HCT116 (cell line): ENCODE data around the gene SLC10A3.

Experiments used
- CEBPB ChIP-seq: IDR thresholded peaks from 2 replicates; pipeline ENCODE4 v1.6.1; 2012; ENCODE audit warnings: low read depth
- CTCF ChIP-seq, 3 experiments: fragments of 200-600 bp in 1 of 3; sonication (generic) in 1 of 3; IDR thresholded peaks in 2 of 3; conservative IDR thresholded peaks in 1 of 3; 2 replicates each; pipeline ENCODE4 v1.5.1; 2012 to 2017; ENCODE audit warnings: low read depth in 2 of 3, low read length in 2 of 3, antibody characterized with exemption in 1 of 3, borderline replicate concordance in 1 of 3, control low read depth in 1 of 3, mild to moderate bottlenecking in 1 of 3, mixed read lengths in 1 of 3, mixed run types in 1 of 3, moderate library complexity in 1 of 3; ENCODE audit not compliant: insufficient read depth in 1 of 3
- JUND ChIP-seq: IDR thresholded peaks from 2 replicates; pipeline ENCODE4 v1.6.1; 2012
- POLR2A ChIP-seq: IDR thresholded peaks from 2 replicates; pipeline ENCODE4 v1.7.0; 2011; ENCODE audit warnings: borderline replicate concordance; ENCODE audit not compliant: insufficient read depth, insufficient read length; ENCODE audit errors: extremely low read depth
- SP1 ChIP-seq: IDR thresholded peaks from 2 replicates; pipeline ENCODE4 v1.6.1; 2012; ENCODE audit warnings: low read depth
- TF ChIP-seq, protein P1 (sequence below): IDR thresholded peaks from 2 replicates; pipeline ENCODE4 v1.6.1; 2011; ENCODE audit warnings: mild to moderate bottlenecking, low read length, moderate library complexity; ENCODE audit not compliant: insufficient replicate concordance; ENCODE audit errors: extremely low read depth

- no peak for TF ChIP-seq POLR2A
- TF ChIP-seq CTCF (IDR thresholded peaks at IDR 0.05 in 2 of 3, conservative IDR thresholded peaks at IDR 0.05 in 1 of 3; ENCODE audit: borderline replicate concordance in 1 of 3, insufficient read depth in 1 of 3, low read depth in 2 of 3, low read length in 2 of 3): no peak
- no peak for TF ChIP-seq JUND
- TF ChIP-seq CEBPB: no peak
- no peak for TF ChIP-seq SP1
- TF ChIP-seq, protein P1, sequence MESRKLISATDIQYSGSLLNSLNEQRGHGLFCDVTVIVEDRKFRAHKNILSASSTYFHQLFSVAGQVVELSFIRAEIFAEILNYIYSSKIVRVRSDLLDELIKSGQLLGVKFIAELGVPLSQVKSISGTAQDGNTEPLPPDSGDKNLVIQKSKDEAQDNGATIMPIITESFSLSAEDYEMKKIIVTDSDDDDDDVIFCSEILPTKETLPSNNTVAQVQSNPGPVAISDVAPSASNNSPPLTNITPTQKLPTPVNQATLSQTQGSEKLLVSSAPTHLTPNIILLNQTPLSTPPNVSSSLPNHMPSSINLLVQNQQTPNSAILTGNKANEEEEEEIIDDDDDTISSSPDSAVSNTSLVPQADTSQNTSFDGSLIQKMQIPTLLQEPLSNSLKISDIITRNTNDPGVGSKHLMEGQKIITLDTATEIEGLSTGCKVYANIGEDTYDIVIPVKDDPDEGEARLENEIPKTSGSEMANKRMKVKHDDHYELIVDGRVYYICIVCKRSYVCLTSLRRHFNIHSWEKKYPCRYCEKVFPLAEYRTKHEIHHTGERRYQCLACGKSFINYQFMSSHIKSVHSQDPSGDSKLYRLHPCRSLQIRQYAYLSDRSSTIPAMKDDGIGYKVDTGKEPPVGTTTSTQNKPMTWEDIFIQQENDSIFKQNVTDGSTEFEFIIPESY: no peak
Observed at GRCh38 chrX:154530286-154530685, 39.9 kb upstream of the SLC10A3 start.
